OCI-M2 (cell line): ENCODE data around the gene TJAP1.
"Not testable (repeated sequence)": the region's sequence is repeated elsewhere in the genome, so short reads cannot be mapped to it uniquely, and the experiment has no call there.

Experiments used
- DNase-seq: peaks from one replicate; lab custom pipeline; 2025; ENCODE audit not compliant: unreplicated experiment; lab: John Stamatoyannopoulos, UW

TJAP1 gene

DNA sequence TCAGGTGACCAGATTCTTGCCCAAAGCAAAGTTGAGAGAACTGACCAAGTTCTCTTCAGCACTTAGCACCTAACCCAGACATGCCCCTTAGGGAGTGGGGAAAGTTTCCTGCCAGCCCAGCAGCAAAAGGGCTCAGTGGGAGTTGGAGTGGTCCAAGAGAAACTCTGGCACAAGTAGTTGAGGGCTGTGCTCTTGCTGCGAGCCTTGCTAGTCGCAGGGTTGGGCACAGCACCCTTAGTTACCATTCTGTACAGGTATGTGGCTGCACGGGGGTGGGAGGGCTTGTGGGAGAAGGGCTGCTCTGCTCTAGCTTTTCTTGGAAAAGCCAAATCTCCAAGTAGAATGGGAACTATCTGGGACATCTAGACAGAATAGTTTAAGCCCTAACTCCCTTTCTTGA, 45.9 kb downstream of the TJAP1 start:
- no peak for DNase-seq

DNA sequence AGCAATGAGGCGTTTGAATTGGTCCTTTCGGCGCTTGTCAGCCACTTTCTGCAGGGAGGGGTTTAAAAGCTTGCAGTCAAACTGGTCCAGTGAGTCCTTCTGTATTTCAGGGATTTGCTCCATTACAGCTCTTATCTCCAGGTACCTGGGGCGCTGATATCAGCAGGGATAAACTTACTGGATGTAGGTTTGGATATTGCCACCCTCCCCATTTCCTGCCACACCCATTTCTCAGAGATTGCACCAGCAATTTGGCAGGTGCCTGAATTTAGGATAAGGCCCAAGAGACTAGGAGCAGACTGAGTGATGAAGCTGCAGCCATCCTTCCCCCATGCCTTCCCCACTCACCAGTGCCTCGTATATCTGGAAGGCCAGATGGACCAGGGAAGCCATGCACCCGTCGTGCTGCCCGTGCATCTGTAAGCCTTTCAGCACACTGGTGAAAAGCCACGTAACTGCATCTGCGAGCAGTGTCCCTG, 47.2 kb downstream of the TJAP1 start:
- DNase-seq, result no peak

DNA sequence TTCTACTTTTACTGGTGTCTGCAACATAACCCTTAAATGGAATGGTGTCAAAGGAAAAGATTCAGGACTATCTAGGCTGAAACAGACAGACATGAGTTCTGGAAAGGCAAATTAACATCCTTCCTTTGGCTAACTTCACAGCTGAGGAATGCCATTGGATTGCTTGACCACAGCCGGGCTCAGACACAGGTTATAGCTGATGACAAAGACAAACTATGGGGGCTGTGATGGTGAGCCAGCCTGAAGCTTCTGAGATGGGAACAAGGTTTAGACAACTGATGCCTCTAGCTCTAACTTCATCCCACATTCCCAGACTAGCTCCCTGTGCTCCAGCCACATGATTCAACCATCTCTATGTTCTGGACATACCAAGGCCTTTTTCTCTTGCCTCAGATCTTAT, 54.8 kb downstream of the TJAP1 start:
- no peak for DNase-seq

DNA sequence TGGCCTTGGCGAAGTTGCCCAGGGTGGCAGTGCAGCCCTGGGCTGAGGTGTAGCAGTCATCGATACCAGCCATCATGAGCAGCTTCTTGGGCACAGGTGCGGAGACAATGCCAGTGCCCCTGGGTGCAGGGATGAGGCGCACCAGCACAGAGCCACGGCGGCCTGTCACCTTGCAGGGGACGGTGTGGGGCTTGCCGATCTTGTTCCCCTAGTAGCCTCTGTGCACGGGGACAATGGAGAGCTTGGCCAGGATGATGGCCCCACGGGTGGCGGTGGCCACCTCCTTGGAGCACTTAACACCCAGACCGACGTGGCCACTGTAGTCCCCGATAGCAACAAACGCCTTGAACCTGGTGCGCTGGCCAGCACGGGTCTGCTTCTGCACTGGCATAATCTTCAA, 61.6 kb downstream of the TJAP1 start:
- DNase-seq, result not testable (repeated sequence)

DNA sequence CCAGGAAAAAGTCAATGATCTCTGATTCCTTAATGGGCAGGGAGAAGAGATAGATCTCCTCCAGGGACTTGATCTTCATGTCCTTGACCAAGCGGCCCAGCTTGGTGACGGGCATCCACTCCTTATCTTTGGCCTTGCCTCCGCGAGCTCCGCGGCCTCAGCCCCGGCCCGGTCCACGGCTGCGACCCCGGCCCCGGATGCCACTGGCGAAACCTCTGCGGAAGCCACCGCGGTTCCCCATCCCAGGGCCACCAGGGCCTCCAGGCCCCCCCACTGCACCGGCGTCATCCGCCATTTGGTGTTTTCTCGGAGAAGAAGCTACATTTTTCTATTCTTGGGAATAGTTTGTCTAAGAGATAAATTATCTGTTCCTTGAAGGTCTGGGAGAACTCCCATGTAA, 62.0 kb downstream of the TJAP1 start:
- DNase-seq, result not testable (repeated sequence)

DNA sequence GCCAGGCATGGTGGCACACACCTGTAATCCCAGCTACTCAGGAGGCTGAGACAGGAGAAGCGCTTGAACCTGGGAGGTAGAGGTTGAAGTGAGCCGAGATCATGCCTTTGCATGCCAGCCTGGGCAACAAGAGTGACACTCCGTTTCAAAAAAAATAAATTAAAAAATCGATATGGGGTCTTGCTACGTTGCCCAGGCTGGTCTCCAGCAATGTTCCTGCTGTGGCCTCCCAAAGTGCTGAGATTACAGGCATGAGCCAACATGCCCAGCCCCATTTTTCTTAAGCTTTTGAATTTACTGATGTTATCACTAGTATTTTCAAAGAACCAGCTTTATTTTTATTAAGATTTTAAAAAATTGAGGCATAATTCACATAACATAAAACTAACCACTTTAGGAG, 63.1 kb downstream of the TJAP1 start:
- no peak for DNase-seq

DNA sequence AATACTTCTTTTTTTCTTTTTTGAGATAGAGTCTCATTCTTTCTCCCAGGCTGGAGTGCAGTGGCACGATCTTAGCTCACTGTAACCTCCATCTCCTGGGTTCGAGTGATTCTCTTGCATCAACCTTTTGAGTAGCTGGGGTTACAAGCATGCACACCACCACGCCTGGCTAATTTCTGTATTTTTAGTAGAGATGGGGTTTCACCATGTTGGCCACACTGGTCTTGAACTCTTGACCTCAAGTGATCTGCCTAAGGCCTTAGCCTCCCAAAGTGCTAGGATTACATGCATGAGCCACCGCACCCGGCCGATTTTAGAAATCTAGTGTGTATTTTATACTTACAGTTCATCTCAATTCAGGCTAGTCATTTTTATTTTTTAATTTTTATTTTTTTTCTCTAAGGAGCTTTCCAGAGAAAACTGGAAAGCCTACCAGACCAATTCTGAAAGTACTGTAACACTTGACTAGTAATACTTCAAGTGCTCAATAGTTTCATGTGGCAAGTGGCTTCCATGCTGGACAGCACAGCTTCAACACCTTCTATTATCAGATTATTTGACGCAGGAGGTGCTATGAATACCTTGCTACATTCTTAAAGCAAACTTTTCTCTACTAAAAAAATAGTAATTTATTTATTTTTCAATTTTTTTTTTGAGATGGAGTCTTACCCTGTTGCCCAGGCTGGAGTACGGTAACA, 64.6 kb downstream of the TJAP1 start:
- DNase-seq, result no peak

DNA sequence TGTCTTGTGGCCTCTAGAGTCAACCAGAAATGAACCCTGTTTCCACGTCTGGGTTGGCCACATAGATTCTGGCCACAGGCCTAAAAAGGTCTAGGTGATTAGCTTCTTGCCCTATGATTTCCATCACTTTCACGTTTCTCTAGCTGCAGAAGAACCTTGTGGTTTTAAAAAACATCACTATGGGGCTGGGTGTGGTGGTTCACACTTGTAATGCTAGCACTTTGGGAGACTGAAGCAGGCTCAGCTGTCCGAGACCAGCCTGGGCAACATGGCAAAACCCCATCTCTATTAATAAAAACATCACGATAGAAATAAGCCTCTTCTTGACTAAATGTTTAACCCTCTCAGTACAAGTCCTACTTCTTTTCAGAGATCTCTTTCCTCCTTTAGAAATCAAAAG, 67.1 kb downstream of the TJAP1 start:
- DNase-seq, result no peak

DNA sequence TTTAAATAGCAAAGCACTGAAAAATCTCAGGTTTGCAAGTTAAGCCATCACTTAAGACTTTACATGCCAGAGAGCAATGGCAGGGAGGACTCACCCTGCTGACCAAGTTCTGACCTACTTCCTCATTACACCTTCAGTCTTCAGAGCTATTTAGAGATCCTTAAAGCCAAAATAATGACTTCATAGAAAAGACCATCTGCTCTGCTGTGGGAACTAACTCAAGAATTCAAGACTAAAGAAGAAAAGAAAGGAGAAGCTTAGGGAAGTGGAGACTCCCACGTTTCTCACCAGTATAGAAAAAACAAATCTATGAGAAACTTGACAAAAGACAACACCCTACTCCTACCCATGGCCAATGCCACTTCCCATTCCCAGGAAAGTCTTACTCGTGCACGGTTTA, 69.9 kb downstream of the TJAP1 start:
- no peak for DNase-seq
